Measurements from ENCODE around the gene AADACL3.
"Not testable (repeated sequence)": the region's sequence is repeated elsewhere in the genome, so short reads cannot be mapped to it uniquely, and the experiment has no call there.

The AADACL3 gene

DNA sequence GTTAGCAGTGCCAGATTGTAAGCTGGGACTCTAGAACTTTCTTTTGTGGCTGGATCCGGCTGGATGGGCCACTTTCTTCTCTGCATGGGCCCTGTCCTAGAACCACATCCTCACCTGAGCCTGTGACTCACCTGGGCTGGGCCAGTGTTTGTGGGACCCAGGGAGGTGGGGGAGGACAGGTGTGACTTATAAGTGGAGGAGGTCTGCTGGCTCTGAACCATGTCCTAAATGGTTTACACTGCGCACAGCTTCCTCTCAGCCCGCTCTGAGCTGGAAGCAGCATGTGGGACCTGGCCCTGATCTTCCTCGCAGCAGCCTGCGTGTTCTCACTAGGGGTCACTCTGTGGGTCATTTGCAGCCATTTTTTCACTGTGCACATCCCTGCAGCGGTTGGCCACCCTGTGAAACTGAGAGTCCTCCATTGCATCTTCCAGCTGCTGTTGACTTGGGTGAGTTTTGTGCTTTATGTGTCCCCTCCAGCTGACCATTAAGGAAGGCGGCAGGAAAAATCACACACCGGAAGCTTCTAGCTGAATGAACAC lies at the start of gene AADACL3:
TSS of gene AADACL3 (plus strand) at position 215 of the 542 bp plus-strand sequence. CDS start at position 282, 67 bp downstream.
- no peak for DNase-seq

DNA sequence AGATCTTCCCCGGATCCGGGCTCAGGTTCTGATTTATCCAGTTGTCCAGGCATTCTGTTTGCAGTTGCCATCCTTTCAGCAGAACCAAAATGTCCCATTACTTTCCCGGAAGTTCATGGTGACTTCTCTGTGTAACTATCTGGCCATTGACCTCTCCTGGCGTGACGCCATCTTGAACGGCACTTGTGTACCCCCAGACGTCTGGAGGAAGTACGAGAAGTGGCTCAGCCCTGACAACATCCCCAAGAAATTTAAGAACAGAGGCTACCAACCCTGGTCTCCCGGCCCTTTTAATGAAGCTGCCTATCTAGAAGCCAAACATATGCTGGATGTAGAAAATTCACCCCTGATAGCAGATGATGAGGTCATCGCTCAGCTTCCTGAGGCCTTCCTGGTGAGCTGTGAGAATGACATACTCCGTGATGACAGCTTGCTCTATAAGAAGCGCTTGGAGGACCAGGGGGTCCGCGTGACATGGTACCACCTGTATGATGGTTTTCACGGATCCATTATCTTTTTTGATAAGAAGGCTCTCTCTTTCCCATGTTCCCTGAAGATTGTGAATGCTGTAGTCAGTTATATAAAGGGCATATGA lies 49.7 kb upstream of the AADACL3 start:
- DNase-seq: no peak

DNA sequence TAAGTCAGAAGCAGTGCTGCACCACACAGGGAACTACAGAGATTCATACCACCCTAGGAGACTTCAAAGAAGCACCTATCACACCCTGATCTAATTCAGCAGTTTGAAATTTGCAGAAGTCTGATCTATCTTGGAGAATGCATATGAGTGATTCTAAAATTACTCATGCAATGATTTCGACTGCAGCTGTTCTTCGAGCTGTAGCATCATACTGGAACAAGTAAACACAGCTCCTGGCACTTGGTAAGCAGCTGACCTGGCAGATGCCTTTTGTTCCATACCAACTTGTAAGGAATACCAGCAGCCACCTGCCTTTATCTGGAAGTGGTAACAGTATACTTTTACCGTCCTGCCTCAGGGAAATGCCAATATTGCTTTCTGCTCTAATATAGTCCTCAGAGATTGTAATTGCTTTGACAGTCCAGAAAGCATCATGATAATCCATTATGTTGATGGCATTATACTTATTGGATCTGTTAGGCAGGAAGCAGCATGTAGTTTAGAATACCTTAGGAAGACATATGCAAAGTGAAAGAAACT lies 46.3 kb upstream of the AADACL3 start:
- no peak for DNase-seq

DNA sequence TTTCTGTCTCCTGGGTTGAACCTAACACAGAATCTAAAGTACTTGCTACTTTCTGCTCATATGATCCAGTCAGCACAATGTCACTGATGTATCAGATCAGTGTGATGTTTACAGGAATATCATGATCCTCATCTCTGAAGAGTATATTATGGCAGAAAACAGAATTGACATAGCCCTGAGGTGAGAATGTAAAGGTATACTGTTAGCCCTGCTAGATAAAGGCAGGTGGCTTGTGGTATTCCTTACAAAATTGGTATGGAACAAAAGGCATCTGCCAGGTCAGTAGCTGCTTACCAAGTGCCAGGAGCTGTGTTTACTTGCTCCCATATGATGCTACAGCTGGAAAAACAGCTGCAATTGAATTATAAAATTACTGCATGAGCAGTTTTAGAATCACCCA lies 41.6 kb upstream of the AADACL3 start:
- DNase-seq: no peak

- DNase-seq: not testable (repeated sequence)
Observed at GRCh38 chr1:12676122-12676521, 39.8 kb upstream of the AADACL3 start.

DNA sequence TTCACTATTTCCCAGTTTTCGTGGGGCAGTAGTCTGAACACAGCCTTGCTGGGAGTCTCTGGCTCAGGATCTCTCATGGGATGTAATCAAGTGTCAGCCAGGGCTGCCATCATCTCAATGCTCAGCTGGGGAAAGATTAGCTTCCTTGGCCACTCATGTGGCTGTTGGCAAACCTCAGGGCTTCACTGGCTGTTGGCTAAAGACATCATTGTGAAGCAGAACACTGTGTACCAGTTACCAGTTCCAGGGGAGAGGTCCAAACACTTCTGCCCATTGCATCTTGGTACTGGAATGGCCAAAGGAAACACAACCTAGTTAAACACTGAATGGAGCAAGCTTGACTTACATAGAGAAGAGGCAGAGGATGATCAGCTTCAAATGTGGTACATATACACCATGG lies 38.3 kb upstream of the AADACL3 start:
- no peak for DNase-seq

- DNase-seq: no peak
Observed at GRCh38 chr1:12678350-12678749, 37.6 kb upstream of the AADACL3 start.

DNA sequence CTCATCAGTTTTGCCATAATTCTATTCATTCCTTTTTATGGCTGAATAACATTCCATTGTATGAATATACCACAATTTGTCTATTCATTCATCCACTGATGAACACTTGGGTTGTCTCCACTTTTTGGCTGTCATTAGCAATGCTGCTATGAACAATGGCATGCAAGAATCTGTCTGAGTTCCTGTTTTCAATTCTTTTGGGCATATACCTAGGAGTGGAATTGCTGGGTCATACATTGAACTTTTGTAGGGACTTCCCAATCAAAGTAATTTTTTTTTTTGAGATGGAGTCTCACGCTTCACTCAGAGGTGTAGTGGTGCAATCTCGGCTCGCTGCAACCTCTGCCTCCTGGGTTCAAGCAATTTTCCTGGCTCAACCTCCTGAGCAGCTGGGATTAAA lies 37.1 kb upstream of the AADACL3 start:
- no peak for DNase-seq

GRCh38 chr1:12690156-12690555 lies 25.8 kb upstream of the AADACL3 start:
- no peak for DNase-seq

DNA sequence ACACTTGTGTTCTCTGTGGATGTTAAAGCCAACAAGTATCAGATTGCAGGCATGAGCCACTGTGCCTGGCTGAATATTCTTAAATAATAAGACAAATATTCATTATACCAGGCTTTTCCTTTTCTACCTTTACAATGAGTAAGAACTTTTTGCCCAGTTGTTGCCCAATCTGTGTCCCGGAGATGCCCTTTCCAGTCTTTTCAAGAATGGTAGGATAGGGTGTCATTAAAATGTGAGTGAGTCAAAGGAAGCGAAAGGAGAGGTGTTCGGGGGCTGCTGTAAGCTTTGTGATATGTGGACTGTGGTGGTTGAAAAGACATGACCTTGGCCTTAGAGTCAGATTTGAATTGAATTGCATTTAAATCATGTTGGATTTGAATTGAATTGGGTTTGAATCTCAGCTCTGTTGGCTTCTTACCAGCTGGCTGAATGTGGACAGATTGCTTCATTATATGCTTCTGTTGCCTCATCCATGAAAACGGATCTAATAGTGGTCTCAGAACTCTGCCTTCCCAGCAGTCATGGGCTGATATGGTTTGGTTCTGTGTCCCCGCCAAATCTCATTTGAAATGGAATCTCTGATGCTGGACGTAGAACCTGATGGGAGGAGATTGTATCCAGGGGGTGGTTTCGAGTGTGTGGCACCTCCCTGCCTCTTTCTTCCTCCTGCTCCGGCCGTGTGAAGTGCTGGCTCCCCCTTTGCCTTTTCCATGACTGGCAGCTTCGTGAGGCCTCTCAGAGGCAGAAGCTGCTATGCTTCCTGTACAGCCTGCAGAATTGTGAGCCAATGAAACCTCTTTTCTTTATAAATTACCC lies 22.7 kb upstream of the AADACL3 start:
- no peak for DNase-seq

- no peak for DNase-seq
Observed at GRCh38 chr1:12696658-12697057, 19.3 kb upstream of the AADACL3 start.

GRCh38 chr1:12697397-12697796 lies 18.5 kb upstream of the AADACL3 start:
- DNase-seq: no peak

GRCh38 chr1:12703821-12704451 lies 12.0 kb upstream of the AADACL3 start:
- DNase-seq: no peak

- no peak for DNase-seq
Observed at GRCh38 chr1:12706061-12706460, 9.8 kb upstream of the AADACL3 start.

DNA sequence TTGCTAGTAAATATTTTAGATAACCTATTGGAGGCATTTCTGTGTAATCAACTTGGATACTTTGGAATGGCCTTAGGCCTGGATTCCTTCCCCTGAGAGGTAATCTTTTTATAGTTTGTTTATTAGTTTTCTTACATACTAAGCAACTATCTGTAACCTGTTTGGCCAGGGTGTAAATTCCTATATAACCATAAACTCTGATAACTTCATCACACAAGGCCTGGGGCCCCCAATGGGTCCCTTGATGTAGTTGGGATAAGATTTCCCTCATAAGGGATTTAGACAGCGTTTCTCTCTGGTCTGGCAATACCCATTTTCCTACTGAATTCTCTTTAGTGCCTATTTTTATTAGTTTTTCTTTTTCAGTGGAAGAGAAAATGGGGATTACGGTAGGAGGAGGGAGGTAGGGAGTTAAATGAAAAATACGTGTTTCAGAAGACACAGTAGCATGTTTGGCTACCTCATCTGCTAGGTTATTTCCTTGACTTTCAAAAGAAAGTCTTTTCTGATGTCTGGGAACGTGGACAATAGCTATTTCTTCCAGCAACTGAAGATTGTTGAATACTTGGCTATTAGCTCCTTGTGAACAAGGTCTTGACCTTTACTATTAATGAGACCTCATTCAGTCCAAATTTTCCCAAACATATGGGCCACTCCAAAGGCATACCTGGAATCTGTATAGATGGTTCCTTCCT lies 7.4 kb upstream of the AADACL3 start:
- DNase-seq: no peak

GRCh38 chr1:12709091-12709491 lies 6.8 kb upstream of the AADACL3 start:
- DNase-seq: no peak

DNA sequence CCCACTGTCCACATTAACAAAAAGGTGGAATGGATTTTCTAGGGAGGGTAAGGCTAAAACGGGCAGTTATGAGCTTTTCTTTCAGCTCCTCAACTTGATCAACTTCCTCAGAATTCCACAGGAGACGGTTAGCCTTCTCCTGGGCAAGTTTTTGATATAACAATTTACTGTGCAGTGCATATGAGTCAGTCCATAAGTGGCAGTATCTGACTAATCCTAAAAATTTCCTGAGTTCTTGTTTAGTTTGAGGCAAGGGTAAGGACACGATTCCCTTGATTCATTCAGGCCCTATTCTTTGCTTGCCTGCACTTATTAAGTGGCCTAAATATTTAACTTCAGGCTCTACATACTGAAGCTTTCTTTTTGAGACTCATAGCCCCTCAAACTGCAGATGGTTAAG lies 6.2 kb upstream of the AADACL3 start:
- DNase-seq: no peak

GRCh38 chr1:12711536-12711935 lies 4.4 kb upstream of the AADACL3 start:
- no peak for DNase-seq

DNA sequence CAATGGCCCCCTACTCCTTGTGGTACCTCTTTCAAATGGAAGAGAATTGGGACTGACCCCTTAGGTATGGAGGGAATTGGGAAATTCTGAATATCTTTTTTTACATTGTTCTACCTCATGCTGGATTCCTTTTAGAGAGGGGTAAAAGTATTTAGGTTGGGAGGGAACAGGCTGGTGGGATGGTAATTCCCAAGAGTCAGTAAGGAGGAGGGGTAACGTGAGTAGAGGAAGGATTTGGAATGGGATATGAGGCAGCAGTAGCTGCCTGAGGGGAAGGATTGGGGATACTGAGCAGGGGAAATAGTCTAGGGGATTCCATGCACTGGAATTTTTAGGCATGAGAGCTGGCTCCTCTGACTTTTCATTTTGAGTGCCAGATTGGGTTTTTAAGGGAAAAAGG lies 3.8 kb upstream of the AADACL3 start:
- DNase-seq: no peak

DNA sequence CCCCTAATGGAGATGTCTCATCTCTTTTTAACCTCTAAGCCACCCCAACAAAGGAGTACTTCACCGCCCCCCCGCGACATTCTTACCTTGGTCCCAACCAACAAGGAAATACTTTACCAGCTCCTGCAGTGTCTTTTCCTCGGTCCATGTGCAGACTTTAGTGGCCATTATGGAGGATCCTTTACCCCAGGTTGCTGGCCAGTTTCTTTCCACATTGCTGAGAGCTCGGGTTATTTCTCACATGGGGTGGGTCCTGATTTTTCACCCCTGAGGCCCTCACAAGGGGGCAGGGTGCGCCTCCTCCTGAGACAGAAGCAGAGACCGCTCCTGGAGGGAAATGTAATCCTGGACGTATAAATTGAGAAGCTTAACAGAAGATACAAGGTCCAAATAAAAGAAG lies 3.0 kb upstream of the AADACL3 start:
- no peak for DNase-seq

GRCh38 chr1:12713651-12714050 lies 2.3 kb upstream of the AADACL3 start:
- not testable (repeated sequence) for DNase-seq

DNA sequence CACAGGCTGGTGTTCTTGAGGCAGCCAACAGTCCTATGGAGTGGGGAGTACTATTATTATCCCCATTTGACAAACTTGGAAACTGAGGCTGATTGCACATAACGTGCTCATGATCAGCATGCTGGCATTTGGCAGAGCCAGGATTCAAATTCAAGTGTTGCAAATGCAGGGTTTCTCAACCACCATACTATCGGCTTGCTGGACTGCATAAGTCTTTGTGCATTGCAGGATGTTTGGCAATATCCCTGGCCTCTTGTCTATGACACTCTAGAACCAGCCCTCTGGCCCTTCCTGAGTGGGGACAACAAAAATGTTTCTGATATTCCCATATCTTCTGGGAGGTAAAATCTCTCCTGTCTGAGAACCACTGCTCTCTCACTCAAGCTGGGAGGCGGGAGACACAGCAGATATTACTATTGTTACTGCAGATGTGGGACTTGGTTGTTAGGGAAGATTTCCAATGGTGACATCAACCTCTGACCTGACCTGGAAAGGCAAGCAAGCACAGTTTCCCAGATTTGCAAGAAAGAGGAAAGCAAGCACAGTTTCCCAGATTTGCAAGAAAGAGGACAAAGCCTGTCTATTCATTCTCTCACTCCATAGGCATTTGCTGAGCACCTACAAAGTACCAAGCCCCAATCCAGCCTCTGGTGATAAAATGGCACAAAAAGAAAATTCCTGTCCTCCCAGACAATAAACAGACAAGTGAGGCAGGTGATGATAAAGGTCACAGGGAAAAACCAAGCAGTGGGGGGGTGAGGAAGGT lies 1.0 kb upstream of the AADACL3 start:
- no peak for DNase-seq

Data from NCI-H1048 (cell line).